Fibroblast of mammary gland (primary cell): Measurements from ENCODE around the gene ZNF541.

Experiments
- DNase-seq: peaks from one replicate; pipeline ENCODE4 v3.0.0-alpha.2; 2010; ENCODE audit warnings: low read depth
- H3K4me3 ChIP-seq: 2 replicates; pipeline ENCODE4 v1.5.1; 2011; ENCODE audit warnings: low read depth, mild to moderate bottlenecking, low read length, moderate library complexity; ENCODE audit not compliant: control insufficient read depth
- TF ChIP-seq, protein P1 (sequence below): conservative IDR thresholded peaks from 2 replicates; pipeline ENCODE4 v1.5.1; 2011; ENCODE audit warnings: low read depth, low read length, inconsistent platforms; ENCODE audit not compliant: control insufficient read depth, insufficient read depth

ZNF541 gene

GRCh38 chr19:47560999-47561398, 11.9 kb downstream of the ZNF541 start:
- no peak for DNase-seq
- H3K4me3 ChIP-seq: no peak overlapping the region
- TF ChIP-seq, protein P1, sequence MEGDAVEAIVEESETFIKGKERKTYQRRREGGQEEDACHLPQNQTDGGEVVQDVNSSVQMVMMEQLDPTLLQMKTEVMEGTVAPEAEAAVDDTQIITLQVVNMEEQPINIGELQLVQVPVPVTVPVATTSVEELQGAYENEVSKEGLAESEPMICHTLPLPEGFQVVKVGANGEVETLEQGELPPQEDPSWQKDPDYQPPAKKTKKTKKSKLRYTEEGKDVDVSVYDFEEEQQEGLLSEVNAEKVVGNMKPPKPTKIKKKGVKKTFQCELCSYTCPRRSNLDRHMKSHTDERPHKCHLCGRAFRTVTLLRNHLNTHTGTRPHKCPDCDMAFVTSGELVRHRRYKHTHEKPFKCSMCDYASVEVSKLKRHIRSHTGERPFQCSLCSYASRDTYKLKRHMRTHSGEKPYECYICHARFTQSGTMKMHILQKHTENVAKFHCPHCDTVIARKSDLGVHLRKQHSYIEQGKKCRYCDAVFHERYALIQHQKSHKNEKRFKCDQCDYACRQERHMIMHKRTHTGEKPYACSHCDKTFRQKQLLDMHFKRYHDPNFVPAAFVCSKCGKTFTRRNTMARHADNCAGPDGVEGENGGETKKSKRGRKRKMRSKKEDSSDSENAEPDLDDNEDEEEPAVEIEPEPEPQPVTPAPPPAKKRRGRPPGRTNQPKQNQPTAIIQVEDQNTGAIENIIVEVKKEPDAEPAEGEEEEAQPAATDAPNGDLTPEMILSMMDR: no peak

- no peak overlapping the region for H3K4me3 ChIP-seq
- no peak for DNase-seq
- TF ChIP-seq, protein P1: no peak
Observed at GRCh38 chr19:47550129-47550528, 22.8 kb downstream of the ZNF541 start.

DNA sequence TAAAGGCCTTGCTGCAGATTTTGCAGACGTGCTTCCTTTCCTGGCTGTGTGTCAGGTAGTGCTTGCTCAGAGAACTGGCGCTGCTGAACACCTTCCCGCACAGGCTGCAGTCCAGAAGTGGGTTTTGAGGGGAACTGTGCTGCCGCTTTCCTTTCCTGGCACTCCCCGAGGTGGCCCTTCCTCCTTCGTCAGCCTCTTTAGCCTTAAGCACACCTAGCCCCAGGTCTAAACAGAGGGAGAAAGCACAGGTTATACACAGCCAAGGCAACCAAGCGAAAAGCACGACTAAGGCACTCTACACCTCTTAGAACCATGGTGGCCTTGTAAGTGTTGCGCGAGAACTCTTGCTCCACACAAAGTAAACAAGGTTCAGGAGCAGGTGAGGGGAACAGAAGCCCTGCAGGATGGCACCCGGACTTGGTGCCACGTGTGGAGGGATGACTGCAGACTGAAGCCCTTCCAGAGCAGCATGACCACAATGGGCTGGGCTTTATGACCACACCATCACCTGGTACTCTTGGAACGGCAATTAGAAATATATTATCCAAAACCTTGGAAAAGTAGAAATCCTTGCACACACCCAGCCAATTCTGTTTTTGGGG, 23.6 kb downstream of the ZNF541 start:
- TF ChIP-seq, protein P1: no peak
- DNase-seq: no peak
- no peak overlapping the region for H3K4me3 ChIP-seq

GRCh38 chr19:47547199-47547598, 25.7 kb downstream of the ZNF541 start:
- TF ChIP-seq, protein P1: no peak
- no peak overlapping the region for H3K4me3 ChIP-seq
- no peak for DNase-seq

- DNase-seq: no peak
- TF ChIP-seq, protein P1: no peak
- no peak overlapping the region for H3K4me3 ChIP-seq
Observed at GRCh38 chr19:47545061-47545948, 27.6 kb downstream of the ZNF541 start.

DNA sequence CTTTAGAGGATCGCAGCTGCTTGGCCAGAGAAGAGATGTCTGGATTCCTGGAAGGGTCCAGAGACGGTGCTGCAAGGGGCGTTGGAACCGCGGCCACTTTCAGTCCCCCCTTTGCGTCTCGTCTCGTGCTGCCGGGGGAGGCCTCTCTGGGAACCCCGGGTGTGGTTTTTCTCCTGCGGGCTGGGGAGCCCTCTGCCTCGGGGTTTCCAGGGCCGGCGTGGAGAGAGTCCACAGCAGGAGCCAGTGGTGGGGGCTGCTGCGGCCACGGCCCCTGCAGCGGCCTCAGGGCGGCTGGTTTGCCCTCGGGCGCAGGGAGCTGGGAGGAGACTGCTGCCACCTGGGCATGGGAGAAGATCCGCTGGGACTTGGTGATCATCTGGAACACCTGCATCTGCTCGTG, 28.5 kb downstream of the ZNF541 start:
- TF ChIP-seq, protein P1: no peak
- no peak overlapping the region for H3K4me3 ChIP-seq
- DNase-seq: no peak
